ENCODE results near the gene BLTP3B. TPM values are rescaled to one million over a fixed set of nuclear protein-coding genes. Genes with fewer than 3 reads are reported as not detected.

Gene BLTP3B
- total RNA-seq, 1 experiment from 2014 or later = 19.8 TPM

DNA sequence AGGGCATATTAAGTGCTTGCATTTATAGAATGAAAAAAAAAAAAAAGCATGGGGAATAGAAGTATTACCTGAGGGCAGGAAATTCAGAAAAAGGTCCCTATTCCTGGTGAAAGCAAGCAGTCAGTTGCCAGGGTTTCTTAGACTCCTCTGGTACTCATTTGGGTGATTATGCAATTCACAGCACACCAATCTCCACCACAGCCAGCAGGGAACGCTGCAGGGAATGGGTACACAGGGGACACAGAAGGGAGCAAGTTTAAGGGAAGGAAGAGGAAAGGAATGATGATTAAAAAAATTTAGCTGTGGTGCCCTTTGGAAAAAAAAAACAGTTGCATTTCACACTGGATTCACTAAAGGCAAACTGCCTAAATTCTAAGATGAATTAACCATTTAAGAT, 14.2 kb downstream of the BLTP3B start:
- H3K4me3 ChIP-seq = no peak overlapping the region
- peak overlapping the region; percentile 23; the same call in 1 of the 2 replicates for H3K4me2 ChIP-seq
- POLR2A ChIA-PET (ENCODE audit: unreplicated experiment) = no interaction called here

DNA sequence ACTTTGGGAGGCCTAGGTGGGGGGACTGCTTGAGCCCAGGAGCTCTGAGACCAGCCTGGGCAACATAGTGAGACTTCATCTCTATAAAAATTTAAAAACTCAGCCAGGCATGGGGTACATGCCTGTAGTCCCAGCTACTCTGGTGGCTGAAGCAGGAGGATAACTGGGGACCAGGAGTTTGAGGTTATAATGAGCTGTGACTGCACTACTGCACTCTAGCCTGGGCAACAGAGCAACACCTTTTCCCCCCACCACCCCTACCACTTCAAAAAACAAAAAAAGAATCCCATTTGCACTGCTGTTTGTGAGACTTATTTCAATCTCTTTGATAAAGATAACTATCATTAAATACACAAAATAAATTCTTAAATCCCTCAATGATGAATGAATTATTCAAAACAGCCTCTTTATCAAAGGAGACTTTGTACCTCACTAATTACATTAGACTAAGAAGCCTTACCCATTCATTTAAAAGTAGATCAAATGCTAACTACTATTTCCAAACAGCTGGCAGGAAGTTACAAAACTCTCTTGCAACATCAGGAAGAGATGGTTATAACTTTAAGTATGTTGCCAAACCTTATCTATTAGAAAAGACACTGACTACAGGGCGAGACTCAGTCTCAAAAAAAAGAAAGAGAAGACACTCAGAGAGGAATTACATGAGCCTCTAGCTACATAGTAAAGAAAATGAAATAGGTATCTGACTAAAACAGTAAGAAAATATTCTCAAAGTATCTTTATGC, 14.7 kb downstream of the BLTP3B start:
- H3K27ac ChIP-seq = 0 out of 2 replicates have a peak overlapping the region, but pooled peaks have one; percentile 14
- H3F3A ChIP-seq (ENCODE audit: insufficient read depth, low read depth) = peaks cover 4% of the 10 kb centered on the region; the same call in 1 of the 2 replicates
- H3K79me2 ChIP-seq (ENCODE audit: low read depth) = peaks cover 31% of the 10 kb centered on the region; the same call in 1 of the 2 replicates
- no TSS peak for BruUV-seq (replicated peaks)
- H3K27me3 ChIP-seq (ENCODE audit: insufficient read depth, low read depth) = no peaks in the 10 kb centered on the region
- H3K4me2 ChIP-seq = peak overlapping the region; percentile 23; the same call in 1 of the 2 replicates
- CTCF ChIA-PET = interaction anchor here (0.5 kb wide), 1 partner anchor 84 kb away, joined by 3 read pairs; no protein-coding TSS in a partner anchor
- no peaks in the 10 kb centered on the region for H4K20me1 ChIP-seq (ENCODE audit: insufficient read depth)
- no peak overlapping the region for H2AFZ ChIP-seq
- intact Hi-C loops (cut with micrococcal nuclease; ENCODE audit: unreplicated experiment) = no loop called here
- POLR2A ChIA-PET (ENCODE audit: unreplicated experiment) = interaction anchor here (0.7 kb wide), 1 partner anchor 19 kb away, joined by 3 read pairs; no protein-coding TSS in a partner anchor
- no peaks in the 10 kb centered on the region for H3K36me3 ChIP-seq (ENCODE audit: low read depth)
- H3K4me1 ChIP-seq (replicated peaks; ENCODE audit: insufficient read depth) = peaks cover 18% of the 10 kb centered on the region
- no peak overlapping the region for H3K4me3 ChIP-seq
- no peaks in the 10 kb centered on the region; the same call in 1 of the 2 replicates for H3K9me2 ChIP-seq (ENCODE audit: insufficient read depth)
- DNase-seq = no peak
- H3K9me3 ChIP-seq (ENCODE audit: insufficient read depth, low read depth) = no peaks in the 10 kb centered on the region; the same call in 1 of the 2 replicates
- TF ChIP-seq, protein P1, sequence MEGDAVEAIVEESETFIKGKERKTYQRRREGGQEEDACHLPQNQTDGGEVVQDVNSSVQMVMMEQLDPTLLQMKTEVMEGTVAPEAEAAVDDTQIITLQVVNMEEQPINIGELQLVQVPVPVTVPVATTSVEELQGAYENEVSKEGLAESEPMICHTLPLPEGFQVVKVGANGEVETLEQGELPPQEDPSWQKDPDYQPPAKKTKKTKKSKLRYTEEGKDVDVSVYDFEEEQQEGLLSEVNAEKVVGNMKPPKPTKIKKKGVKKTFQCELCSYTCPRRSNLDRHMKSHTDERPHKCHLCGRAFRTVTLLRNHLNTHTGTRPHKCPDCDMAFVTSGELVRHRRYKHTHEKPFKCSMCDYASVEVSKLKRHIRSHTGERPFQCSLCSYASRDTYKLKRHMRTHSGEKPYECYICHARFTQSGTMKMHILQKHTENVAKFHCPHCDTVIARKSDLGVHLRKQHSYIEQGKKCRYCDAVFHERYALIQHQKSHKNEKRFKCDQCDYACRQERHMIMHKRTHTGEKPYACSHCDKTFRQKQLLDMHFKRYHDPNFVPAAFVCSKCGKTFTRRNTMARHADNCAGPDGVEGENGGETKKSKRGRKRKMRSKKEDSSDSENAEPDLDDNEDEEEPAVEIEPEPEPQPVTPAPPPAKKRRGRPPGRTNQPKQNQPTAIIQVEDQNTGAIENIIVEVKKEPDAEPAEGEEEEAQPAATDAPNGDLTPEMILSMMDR (conservative IDR thresholded peaks at IDR 0.05) = no peak
- TF ChIP-seq EZH2 (IDR thresholded peaks at IDR 0.05; ENCODE audit: low read depth) = no peak

More for the DNA sequence above, 14.2 kb downstream of the BLTP3B start:
- H3K27ac ChIP-seq = 0 out of 2 replicates have a peak overlapping the region, but pooled peaks have one; percentile 14
- peaks cover 33% of the 10 kb centered on the region; the same call in 1 of the 2 replicates for H3K79me2 ChIP-seq (ENCODE audit: low read depth)
- no peaks in the 10 kb centered on the region for H4K20me1 ChIP-seq (ENCODE audit: insufficient read depth)
- no peak overlapping the region for H2AFZ ChIP-seq
- no peaks in the 10 kb centered on the region for H3K36me3 ChIP-seq (ENCODE audit: low read depth)
- H3K27me3 ChIP-seq (ENCODE audit: insufficient read depth, low read depth) = no peaks in the 10 kb centered on the region
- intact Hi-C loops (cut with micrococcal nuclease; ENCODE audit: unreplicated experiment) = no loop called here
- H3K4me1 ChIP-seq (replicated peaks; ENCODE audit: insufficient read depth) = peaks cover 18% of the 10 kb centered on the region
- no TSS peak for BruUV-seq (replicated peaks)
- no peaks in the 10 kb centered on the region; the same call in 1 of the 2 replicates for H3K9me2 ChIP-seq (ENCODE audit: insufficient read depth)
- peaks cover 4% of the 10 kb centered on the region; the same call in 1 of the 2 replicates for H3F3A ChIP-seq (ENCODE audit: insufficient read depth, low read depth)
- CTCF ChIA-PET = no interaction called here
- TF ChIP-seq, protein P1 (conservative IDR thresholded peaks at IDR 0.05) = 0 out of 2 replicates have a peak, but pooled peaks have one; percentile 24
- TF ChIP-seq EZH2 (IDR thresholded peaks at IDR 0.05; ENCODE audit: low read depth) = no peak
- no peaks in the 10 kb centered on the region; the same call in 1 of the 2 replicates for H3K9me3 ChIP-seq (ENCODE audit: insufficient read depth, low read depth)
- no peak for DNase-seq

DNA sequence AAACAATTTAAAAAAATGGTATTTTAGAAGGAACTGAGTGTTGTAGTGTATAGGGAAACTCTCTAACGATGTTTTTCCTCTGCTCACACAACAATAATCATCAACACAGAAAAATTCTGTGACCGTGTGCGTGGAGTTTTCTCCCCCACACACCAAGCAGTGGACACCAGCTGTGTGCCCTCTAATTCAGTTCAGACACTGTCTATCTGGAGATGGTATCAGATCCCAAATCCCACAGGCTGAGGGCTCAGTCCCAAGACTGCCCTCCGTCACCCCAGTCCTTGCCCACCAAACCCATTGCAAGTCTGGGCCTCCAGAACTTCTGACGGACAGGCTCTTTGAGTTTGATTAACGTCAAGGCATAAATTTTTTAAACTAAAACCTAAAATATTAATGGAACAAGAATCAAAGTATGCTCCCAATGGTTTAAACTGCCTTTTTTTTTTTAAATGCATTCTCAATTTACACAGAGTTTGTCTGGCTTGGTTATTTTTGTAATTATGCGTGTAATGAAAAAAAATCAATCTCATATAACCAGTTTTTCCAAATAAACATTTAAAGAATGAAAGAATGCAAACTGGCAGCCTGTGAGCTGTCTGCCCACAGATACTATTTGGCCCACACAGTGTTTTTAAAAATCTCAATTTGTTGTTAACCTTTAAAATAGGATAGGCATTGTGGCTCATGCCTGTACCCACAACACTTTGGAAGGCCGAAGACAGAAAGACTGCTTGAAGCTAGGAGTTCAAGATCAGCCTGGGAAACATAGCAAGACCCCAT, 19.2 kb downstream of the BLTP3B start:
- DNase-seq = no peak
- Histone ChIP-seq H3K79me2 (ENCODE audit: low read depth) (peaks cover 11% of the 10 kb centered on the region; the same call in 1 of the 2 replicates), H3F3A (ENCODE audit: insufficient read depth, low read depth) (peaks cover 4% of the 10 kb centered on the region; the same call in 1 of the 2 replicates), H3K27me3 (ENCODE audit: insufficient read depth, low read depth) (no peaks in the 10 kb centered on the region), H3K9me3 (ENCODE audit: insufficient read depth, low read depth) (no peaks in the 10 kb centered on the region), H2AFZ (no peak overlapping the region), H3K9me2 (ENCODE audit: insufficient read depth) (no peaks in the 10 kb centered on the region), H3K27ac (no peak overlapping the region), H3K4me2 (no peak overlapping the region), H3K4me1 (replicated peaks; ENCODE audit: insufficient read depth) (peaks cover 13% of the 10 kb centered on the region), H3K36me3 (ENCODE audit: low read depth) (no peaks in the 10 kb centered on the region), H3K4me3 (no peak overlapping the region), H4K20me1 (ENCODE audit: insufficient read depth) (no peaks in the 10 kb centered on the region)
- POLR2A ChIA-PET (ENCODE audit: unreplicated experiment) = no interaction called here
- no TSS peak for BruUV-seq (replicated peaks)
- CTCF ChIA-PET = no interaction called here
- intact Hi-C loops (cut with micrococcal nuclease; ENCODE audit: unreplicated experiment) = no loop called here
- TF ChIP-seq EZH2 (IDR thresholded peaks at IDR 0.05; ENCODE audit: low read depth) = no peak
- TF ChIP-seq, protein P1 (conservative IDR thresholded peaks at IDR 0.05) = no peak
